Stimulated activated CD8-positive, alpha-beta memory T cell treated with anti-CD3 and anti-CD28 coated beads, Interleukin-12 subunit alpha, Interleukin-12 subunit beta, amount 100 ng/mL, for 1 hour (primary cell): ENCODE data around the gene SCNN1B.
"Not testable (repeated sequence)": the region's sequence is repeated elsewhere in the genome, so short reads cannot be mapped to it uniquely, and the experiment has no call there.

ENCODE experiments used
- DNase-seq: peaks from one replicate; pipeline ENCODE4 v3.0.0-alpha.2; 2020; ENCODE audit warnings: low read depth

Gene SCNN1B

DNA sequence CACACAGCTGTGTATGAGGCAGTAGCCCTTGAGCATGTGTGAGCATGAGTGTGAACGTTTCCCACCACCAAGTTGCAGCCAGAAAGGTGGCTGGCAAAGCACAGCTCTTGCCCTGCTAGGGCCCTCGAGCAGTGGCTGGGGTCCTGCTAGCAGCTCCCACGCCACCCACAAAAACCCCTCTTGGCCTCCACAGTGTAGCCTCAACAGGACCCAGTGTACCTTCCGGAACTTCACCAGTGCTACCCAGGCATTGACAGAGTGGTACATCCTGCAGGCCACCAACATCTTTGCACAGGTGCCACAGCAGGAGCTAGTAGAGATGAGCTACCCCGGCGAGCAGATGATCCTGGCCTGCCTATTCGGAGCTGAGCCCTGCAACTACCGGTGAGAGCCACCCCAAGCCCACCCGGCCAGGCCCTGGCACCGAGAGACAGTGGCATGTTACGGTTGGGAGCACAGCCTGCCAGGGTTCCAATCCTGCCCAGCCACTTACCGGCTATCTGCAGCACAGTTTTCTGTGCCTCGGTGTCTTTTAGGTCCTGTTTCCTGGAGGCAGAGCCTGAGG lies 53.1 kb downstream of the SCNN1B start:
- no peak for DNase-seq

DNA sequence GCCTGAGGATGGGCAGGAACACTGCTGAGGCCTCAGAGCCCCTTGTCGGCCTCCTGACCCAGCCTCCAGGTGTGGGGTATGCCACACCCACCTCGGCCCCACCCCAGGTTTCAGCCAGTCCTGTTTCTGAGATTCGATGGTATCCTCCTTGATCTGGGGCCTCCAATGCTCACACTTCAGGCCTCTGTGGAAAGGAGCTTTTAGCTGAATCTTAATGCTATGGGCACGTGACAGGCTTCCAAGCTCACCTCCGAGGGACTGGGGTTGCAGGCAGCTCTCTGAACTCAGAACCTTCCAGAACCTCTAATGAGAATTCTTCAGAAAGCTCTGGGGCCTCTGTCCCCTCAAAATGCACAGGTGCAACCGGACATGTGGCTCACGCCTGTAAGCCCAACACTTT lies 54.8 kb downstream of the SCNN1B start:
- no peak for DNase-seq

DNA sequence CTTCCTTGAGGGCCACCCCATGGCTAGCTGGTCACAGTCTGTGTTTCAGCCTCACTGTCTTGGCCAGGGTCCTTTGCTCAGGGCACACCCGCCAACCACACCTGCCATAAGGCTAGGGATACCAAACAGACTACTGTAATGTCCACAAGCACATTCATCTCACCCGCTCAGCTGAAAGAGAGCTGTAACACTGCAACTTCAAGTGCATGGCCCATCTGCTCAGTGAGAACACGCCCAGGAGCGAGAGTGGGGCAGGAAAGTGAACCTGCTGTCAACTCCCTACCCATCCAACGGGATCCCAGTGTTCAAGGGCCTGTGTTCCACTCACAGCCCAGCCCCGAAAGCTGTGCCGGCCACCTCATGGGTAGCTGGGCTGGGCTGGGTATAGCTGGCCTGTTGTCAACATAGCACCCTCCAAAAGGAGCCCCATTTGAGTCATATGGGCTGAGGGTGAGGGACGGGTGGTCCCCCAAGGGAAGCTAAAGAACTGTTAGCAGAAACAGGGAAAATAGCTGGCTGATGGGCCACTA lies 55.7 kb downstream of the SCNN1B start:
- DNase-seq = no peak

DNA sequence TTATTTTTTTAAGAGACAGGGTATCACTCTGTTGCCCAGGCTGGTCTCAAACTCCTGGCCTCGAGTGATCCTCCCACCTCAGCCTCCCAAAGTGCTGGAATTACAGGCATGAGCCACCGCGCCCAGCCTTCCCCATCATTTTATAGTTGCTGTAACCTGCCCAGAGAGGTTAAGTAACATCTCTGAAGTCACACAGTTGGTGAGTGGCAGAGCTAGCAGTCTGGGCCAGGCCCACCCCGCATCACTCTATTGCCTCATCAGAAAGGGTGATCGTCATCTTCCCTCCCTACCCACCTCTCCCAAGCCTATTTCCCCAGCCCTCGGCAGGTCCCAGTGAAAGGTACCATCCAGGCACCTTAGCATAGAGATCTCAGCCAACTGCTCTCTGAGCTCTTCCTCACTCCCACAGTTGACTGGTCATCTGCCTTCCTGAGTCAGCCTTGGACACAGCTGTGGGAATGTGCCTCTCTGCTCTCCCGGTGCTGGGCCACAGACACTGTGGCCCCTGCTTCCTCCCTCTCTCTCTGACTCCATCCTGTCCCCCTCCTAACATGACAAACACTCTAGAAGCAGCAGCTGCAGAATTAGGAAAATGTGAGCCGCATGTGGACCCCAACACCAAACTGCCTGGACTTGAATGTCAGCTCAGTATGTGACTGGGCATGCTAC lies 57.1 kb downstream of the SCNN1B start:
- DNase-seq = no peak

DNA sequence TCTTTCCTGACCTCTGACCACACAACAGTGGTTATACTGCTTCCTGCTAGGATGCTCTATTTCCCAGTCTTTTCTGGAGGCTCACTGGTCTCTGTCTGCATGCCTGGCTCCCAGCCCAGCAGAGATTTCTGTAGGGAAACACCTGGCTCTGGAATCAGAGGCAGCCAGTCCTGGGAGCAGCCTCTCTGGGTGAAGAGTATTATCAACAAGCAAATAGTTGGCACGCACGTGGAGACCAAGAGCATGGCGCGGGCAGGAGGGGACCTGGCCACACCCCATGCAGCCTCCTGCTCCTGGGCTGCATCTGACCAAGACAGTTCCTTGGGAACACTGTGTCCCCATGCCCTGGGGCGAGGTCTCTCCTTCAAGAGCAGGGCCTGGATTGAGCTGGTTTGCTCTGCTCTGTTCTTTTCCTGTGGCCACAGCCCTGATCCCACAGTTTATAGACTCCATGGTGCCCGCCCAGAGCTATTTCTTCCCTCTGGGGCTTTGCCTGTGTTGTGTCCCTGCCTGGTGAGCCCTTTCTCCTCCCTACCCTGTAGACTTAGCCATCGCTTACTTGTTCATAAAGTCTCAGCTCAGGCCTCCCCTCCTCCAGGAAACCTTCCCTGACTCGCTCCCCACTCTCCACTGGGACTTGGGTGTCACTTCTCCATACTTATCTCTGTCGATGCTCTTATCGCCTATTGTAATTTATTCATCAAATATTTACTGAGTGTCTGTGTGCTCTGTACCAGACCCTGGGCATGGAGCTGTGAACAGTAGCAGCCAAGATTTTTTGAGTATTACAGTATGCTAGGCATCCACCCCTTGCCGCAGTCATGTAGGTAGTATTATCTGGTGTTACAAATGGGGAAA lies 60.6 kb downstream of the SCNN1B start:
- no peak for DNase-seq

DNA sequence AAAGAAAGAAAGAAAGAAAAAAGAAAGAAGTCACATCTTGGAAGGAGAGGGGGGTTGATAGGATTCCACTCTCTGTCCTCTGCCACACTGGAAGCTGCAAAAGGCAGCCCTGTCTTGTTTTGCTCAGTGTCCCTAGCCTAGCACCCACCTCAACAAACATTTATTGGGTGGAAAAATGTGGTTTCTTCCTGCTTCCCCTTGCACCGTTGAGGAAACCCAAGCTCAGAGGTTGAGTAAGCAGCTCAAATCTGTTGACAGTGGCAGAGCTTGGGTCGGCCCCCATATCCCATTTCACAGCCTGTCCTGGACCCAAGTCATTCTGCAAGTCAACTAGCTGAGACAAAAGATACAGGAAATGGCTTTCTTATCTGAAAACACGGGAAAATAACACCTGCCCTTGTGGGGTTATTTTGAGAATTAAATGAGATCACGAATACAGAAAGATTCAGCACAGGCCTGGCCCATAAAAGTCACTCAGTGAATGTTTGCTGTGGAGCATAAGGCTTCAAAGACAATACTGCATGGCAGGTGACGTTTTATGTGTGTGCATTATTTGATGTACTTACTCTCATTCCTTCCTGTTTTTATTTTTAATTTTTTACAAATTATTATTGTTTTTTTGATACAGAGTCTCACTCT lies 63.6 kb downstream of the SCNN1B start:
- no peak for DNase-seq

DNA sequence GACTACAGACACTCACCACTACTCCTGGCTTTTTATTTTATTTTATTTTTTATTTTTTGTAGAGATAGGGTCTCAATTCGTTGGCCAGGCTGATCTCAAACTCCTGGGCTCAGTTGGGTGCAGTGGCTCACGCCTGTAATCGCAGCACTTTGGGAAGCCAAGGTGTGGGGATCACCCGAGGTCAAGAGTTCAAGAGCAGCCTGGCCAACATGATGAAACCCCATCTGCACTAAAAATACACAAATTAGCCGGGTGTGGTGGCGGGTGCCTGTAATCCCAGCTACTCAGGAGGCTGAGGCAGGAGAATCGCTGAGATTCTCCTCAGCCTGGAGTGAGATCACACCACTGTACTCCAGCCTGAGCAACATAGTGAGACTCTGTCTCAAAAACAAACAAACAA lies 64.2 kb downstream of the SCNN1B start:
- DNase-seq = not testable (repeated sequence)

DNA sequence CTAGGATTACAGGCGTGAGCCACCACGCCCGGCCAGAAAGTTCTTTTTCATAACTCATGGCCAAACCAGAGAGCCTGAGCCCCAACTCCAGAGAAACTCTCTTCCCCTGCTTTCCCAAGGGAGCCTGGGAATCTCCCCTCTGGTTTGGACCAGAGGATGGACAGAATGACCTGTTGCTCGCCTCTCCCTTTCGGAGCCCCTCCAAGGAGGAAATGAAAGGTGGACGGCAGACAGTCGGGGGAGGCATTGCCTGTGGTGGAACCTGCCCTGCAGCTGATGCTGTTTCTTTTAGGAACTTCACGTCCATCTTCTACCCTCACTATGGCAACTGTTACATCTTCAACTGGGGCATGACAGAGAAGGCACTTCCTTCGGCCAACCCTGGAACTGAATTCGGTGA lies 65.5 kb downstream of the SCNN1B start:
- no peak for DNase-seq

DNA sequence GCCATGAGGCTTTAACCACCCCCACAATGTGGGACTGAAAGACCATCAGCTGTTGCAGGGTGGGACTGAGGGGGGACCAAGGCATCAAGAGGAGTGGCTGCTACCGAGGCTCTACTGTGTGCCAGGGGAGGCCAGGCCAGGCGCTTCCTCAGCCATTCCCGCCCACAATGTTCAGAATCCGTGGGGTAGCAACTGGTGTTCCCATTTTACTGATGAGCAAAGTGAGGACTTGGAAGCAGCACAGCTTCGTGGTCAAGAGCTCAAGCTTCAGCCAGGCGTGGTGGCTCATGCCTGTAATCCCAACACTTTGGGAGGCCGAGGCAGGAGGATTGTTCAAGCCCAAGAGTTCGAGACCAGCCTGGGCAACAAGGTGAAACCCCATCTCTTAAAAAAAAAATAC lies 65.9 kb downstream of the SCNN1B start:
- no peak for DNase-seq

DNA sequence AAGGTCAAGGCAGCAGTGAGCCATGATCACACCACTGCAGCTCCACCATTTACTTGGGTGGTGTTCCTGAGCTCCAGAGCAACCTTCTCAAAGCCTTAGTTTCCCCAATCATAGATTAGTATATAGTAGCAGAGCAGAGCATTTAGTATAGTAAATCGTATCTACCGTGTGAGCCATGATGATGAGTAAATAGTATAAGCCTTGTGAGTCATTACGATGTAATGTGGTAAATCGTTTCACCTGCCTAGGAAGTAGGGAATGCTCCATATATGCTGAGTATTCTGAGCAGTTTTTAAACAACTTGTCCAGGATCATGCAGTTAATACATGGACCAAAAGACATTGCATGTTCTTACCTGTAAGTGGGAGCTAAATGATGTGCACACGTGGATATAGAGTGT lies 66.4 kb downstream of the SCNN1B start:
- no peak for DNase-seq

DNA sequence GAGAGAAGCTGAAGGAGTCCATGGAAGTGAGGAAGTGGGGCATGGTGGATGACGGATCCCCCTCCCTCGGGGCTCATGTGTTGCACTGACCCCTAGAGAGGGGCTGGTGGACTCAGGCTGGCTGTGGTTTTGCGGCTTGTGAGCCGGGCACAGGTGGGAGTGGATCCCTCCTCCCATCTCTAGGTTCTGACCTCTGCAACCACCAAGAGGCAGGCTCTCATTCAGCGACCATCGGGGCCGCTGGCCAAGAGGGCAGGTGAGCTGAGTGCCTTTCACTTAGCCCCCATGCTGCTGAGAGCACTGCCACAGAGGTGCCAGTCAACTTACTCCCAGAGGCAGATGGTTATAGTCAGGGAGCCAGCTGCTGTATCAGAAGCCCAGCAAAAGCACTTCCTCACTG lies 67.3 kb downstream of the SCNN1B start:
- DNase-seq = no peak

DNA sequence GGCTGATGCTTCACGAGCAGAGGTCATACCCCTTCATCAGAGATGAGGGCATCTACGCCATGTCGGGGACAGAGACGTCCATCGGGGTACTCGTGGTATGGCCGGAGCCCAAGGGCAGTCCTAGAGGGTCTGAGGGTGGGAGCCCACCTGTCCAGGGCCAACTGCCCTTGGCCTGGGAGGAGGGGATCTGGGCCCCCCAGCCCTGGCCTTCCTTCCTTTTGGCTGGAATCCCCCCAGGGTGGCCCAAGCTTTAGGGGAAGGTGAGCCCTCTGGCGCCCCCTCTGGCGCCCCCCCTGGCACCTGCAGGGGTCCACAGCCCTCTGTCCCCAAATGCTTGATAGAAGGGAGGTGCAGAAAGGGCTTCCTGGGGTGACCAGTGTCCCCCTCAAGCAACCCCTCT lies 69.3 kb downstream of the SCNN1B start:
- DNase-seq = no peak

DNA sequence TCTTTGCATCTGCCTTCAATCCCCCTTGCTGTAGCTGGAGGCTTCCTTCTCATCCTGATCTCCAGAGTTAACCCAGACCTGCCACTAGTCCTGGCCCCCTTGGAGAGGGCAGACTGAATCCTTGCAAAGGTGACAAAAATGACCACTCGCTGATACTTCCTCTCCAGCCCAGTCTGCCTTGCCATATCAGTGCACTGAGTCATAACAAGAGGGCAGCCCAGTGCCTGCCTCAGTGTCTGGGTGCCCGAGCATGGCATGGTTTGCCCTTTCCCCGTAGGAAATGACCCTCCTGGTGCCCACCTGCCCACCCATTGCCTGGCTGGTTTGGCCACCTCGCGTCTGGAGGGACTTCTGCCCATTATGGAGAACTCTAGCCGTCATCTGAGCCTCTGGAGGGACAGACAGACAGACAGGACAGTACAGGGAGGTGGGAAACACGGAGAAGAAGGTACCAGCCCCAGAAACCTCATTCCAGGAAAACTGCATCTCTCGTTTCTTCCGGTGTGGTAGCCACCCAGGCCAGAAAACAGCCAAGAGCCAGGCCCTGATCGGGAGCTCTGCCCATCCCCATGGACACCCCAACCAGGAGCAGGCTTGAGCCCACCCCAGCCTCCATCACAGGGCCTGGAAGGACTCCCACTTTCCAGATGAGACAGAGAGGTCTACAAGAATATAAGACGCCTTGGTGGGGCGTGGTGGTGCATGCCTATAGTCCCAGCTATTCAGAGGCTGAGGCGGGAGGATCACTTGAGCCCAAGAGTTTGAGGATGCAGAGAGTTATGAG lies 71.5 kb downstream of the SCNN1B start:
- no peak for DNase-seq

DNA sequence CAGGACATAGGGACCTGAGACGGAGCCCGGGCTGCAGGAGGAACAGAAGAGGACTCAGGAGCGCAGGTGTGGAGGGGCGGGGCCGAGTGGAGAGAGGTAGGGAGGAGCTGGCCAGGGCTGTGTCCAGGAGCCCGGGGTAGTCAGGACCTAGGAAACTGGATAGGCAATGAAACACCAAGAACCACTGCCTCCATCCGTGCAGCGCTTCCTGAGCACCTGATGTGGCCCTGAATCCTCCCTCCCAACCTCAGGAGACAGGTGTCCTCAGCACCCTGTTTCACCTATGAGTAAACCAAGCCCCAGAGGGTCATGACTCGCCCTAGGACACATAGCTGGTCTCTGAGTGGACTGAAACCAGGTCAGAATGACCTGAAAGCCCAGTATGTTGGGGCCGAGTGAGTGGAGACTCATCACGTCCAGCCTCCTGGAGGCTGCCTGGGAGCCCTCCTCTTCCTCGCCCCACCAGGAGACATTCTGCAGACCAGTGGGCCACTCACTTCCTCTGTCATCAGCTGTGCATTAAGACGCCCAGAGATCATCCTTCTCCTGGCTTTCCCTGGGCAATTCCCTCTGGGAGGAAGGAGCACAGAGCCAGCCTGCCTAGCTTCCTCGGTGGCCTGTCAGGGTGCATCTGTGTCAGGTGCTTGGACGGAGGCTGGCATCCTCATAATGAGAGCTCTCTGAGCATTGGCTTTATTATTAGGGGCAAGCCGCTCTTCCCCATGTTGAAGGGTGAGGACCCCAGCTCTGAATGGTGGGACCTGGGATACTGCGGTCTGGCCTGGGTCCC lies 72.8 kb downstream of the SCNN1B start:
- DNase-seq = no peak

DNA sequence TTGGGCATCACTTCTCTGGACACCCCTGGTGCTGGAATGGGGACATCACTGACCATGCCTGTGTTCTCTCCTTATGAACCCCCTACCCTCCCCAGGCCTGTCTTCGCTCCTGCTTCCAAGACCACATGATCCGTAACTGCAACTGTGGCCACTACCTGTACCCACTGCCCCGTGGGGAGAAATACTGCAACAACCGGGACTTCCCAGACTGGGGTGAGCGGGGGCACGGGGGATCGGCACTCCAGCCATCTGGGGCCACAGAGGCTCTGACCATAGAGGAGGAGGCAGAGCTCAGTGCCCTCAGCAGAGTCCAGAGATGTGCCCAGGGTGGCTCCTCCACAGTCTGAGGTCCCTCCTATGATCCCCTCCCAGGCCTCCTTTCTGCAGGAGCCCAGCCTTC lies 73.5 kb downstream of the SCNN1B start:
- DNase-seq = no peak

DNA sequence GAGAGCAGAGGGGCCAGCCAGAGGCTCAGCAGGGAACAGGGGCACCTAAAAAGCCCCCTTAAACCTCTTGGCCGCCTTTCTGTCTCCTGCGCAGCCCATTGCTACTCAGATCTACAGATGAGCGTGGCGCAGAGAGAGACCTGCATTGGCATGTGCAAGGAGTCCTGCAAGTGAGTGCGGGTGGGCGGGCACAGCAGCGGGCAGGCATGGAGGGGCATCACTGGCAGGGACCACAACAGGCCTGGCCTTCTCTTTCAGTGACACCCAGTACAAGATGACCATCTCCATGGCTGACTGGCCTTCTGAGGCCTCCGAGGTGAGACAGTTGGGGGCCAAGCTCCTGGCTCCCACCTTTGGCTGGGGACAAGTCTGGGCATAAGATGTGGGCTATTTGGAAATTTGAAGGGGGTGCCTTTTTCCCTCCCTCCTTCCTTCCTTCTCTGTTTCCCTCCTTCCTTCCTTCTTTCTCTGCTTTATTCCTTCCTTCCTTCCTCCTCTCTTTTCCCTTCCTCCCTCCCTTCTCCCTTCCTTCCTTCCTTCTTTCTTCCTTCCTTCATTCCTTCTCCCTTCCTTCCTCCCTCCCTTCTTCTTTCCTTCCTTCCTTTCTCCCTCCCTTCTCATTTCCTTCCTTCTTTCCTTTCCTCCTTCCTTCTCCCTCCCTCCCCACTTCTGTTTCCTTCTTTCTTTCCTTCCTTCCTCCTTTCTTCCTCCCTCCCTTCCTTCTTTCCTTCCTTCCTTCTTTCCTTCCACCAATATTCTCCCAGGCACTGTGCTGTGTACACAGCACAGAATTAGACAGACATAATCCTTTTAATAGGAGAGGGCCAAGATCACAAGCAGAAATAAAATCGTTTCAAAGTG lies 75.2 kb downstream of the SCNN1B start:
- no peak for DNase-seq

DNA sequence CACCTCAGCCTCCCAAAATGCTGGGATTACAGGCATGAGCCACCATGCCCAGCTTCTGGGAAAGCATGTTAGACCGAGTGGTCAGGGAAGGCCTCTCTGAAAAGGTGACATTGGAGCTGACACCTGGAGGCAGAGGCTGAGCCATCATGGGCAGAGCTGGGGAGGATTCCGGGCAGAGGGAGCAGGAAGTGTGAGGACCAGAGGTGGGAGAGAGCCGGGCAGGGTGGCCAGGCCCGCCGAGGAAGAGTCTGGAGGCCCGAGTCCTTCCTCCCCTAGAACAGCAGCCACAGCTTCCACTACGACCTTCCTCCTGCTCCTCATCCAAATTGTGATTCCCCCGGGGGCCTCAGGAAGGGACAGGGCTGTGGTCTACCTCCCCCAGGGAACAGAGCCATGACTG lies 76.2 kb downstream of the SCNN1B start:
- DNase-seq = no peak

DNA sequence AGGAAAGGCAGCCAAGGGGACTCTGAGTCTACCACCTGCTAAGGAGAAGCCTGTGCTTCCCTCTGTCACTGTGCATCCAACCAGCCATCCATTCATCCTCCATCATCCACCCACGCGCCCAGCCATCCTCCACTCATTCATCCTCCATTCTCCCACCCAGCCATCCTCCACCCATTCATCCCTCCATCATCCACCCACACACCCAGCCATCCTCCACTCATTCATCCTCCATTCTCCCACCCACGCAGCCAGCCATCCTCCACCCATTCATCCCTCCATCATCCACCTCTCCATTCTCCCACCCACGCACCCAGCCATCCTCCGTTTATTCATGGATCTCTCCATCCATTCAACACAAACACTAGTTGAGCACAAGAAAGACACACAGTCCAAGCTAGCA lies 76.8 kb downstream of the SCNN1B start:
- no peak for DNase-seq

DNA sequence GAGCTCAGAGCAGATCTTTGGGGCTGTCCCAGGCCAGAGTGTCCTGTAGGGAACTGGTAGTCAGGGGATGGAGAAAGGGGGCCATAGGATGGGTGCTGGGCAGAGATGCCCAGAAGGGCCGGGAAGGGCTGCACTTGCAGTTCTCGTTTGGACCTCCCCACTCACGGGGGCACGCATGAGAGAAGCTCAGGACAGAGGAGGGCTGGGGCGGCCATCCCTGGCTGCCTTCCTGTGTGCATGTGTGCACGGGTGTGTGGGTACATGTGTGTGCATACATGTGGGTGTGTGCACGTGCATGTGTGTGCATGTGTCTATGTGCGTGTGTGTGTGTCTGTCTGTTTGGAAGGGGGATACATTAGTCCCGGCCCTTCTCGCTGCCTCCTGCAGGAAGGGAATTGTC lies 77.6 kb downstream of the SCNN1B start:
- no peak for DNase-seq

DNA sequence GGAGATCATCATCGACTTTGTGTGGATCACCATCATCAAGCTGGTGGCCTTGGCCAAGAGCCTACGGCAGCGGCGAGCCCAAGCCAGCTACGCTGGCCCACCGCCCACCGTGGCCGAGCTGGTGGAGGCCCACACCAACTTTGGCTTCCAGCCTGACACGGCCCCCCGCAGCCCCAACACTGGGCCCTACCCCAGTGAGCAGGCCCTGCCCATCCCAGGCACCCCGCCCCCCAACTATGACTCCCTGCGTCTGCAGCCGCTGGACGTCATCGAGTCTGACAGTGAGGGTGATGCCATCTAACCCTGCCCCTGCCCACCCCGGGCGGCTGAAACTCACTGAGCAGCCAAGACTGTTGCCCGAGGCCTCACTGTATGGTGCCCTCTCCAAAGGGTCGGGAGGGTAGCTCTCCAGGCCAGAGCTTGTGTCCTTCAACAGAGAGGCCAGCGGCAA lies 78.4 kb downstream of the SCNN1B start:
- DNase-seq = no peak
